GM10248 (cell line): Measurements from ENCODE around the gene DLEU7.

Experiments
- CTCF ChIA-PET: fragments of 300-600 bp; sonication (Branson Sonifier 250); formaldehyde crosslinking; extraction: SDS; loops from one replicate; lab custom pipeline; 2021; ENCODE audit warnings: antibody characterized with exemption; lab: Yijun Ruan, JAX
- POLR2A ChIA-PET: fragments of 350-650 bp; sonication (Branson Sonifier 250); formaldehyde crosslinking; extraction: SDS; loops from one replicate; lab custom pipeline; 2020; ENCODE audit warnings: antibody characterized with exemption; lab: Yijun Ruan, JAX
- DNase-seq: peaks from one replicate; pipeline ENCODE4 v3.0.0; 2012; ENCODE audit errors: extremely low spot score
- TF ChIP-seq, protein P1 (sequence below): IDR thresholded peaks from 2 replicates; pipeline ENCODE4 v1.5.1; 2012; ENCODE audit warnings: mild to moderate bottlenecking, low read depth; ENCODE audit errors: extremely low read depth, missing control alignments, control extremely low read depth

Gene DLEU7

GRCh38 chr13:50783066-50783465 lies 60.4 kb downstream of the DLEU7 start:
- POLR2A ChIA-PET = no interaction called here
- DNase-seq = no peak
- CTCF ChIA-PET = interaction anchor here (0.9 to 2.6 kb wide), 4 partner anchors 10 to 30 kb away, joined by 3 to 11 read pairs (median 5); no protein-coding TSS in a partner anchor
- TF ChIP-seq, protein P1, sequence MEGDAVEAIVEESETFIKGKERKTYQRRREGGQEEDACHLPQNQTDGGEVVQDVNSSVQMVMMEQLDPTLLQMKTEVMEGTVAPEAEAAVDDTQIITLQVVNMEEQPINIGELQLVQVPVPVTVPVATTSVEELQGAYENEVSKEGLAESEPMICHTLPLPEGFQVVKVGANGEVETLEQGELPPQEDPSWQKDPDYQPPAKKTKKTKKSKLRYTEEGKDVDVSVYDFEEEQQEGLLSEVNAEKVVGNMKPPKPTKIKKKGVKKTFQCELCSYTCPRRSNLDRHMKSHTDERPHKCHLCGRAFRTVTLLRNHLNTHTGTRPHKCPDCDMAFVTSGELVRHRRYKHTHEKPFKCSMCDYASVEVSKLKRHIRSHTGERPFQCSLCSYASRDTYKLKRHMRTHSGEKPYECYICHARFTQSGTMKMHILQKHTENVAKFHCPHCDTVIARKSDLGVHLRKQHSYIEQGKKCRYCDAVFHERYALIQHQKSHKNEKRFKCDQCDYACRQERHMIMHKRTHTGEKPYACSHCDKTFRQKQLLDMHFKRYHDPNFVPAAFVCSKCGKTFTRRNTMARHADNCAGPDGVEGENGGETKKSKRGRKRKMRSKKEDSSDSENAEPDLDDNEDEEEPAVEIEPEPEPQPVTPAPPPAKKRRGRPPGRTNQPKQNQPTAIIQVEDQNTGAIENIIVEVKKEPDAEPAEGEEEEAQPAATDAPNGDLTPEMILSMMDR = no peak

- ChIA-PET CTCF (no interaction called here), POLR2A (no interaction called here)
- DNase-seq = no peak
- TF ChIP-seq, protein P1 = no peak
Observed at GRCh38 chr13:50780201-50781015, 63.1 kb downstream of the DLEU7 start.

DNA sequence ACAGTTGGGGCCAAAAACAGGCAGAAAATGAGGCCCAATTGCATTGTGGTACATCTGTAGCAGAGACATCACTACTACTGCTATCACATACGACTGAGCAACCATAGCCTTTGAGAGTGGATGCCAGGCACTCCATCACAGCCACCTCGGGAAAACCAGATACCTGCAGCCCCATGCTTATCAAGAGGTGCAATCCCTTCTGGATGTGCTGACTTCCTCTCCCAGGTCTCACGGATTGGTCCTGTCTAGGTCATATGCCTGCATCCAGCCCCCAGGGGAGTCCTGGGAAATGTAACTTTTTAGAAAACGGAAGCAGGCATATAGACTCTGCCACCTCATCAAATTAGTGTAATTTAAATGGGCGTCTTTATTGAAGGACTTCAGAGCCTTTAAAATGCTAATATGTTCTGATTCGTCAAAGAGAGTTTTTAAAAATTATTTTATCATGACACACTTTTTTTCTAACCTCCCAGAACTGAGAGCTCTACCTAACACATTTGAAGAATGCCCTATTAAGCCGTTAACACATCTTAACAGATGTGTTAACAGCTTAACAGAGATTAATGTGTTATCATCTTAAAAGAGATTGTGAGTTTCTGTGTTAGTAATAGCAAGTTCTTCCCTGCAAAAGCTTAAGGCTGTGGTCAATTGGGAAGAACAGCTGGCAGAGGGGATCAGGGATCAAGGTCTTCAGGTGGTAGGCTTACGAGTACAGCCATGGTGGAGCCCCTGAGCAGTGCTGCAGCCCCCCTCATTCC lies 63.9 kb downstream of the DLEU7 start:
- TF ChIP-seq, protein P1 = no peak
- ChIA-PET POLR2A (no interaction called here), CTCF (interaction anchor here (1.2 to 1.5 kb wide), 2 partner anchors 9 to 21 kb away, joined by 4 to 5 read pairs; no protein-coding TSS in a partner anchor)
- no peak for DNase-seq
